Mesenchymal stem cell (in vitro differentiated cells and primary cell): ENCODE results near the gene CAMTA1.
A peak's percentile ranks its signal among the peaks of the same experiment; 100 is the strongest.

ENCODE experiments used
- DNase-seq: peaks from one replicate; pipeline ENCODE4 v3.0.0-alpha.2; 2013
- H2AFZ ChIP-seq: one replicate; pipeline ENCODE4 v1.6.1; 2013; ENCODE audit warnings: low read depth, mild to moderate bottlenecking, control low read depth, inconsistent platforms, low read length, moderate library complexity
- H2AK5ac ChIP-seq: 2 replicates; pipeline ENCODE4 v1.6.1; 2013; ENCODE audit warnings: low read length, moderate library complexity, mild to moderate bottlenecking, inconsistent platforms; ENCODE audit not compliant: severe bottlenecking
- H2BK120ac ChIP-seq: one replicate; pipeline ENCODE4 v1.6.1; 2013; ENCODE audit warnings: low read depth, mild to moderate bottlenecking, inconsistent platforms, low read length, moderate library complexity
- H2BK12ac ChIP-seq, 2 experiments: one replicate each; pipeline ENCODE4 v1.6.1; 2013; ENCODE audit warnings: inconsistent platforms in 2 of 2, low read length in 2 of 2, mild to moderate bottlenecking in 2 of 2, moderate library complexity in 2 of 2, control low read depth in 1 of 2
- H2BK15ac ChIP-seq: one replicate; pipeline ENCODE4 v1.6.1; 2013; ENCODE audit warnings: mild to moderate bottlenecking, low read depth, inconsistent platforms; ENCODE audit not compliant: poor library complexity, severe bottlenecking
- H2BK5ac ChIP-seq: 2 replicates; pipeline ENCODE4 v1.6.1; 2013; ENCODE audit warnings: low read depth, mild to moderate bottlenecking, low read length, control low read depth, inconsistent platforms; ENCODE audit not compliant: poor library complexity, severe bottlenecking
- H3K14ac ChIP-seq, 2 experiments: one replicate each; pipeline ENCODE4 v1.6.1; 2013; ENCODE audit warnings: inconsistent platforms in 2 of 2, low read length in 2 of 2, control low read depth in 1 of 2, mild to moderate bottlenecking in 1 of 2, moderate library complexity in 1 of 2
- H3K18ac ChIP-seq, 2 experiments: one replicate each; pipeline ENCODE4 v1.6.1; 2013; ENCODE audit warnings: inconsistent platforms in 2 of 2, low read length in 2 of 2, control low read depth in 1 of 2, low read depth in 1 of 2, mild to moderate bottlenecking in 1 of 2
- H3K23ac ChIP-seq, 2 experiments: one replicate each; pipeline ENCODE4 v1.6.1; 2013; ENCODE audit warnings: inconsistent platforms in 2 of 2, low read length in 2 of 2, mild to moderate bottlenecking in 2 of 2, moderate library complexity in 2 of 2, control low read depth in 1 of 2
- H3K27ac ChIP-seq: 2 replicates; pipeline ENCODE4 v1.5.1; 2013; ENCODE audit warnings: mild to moderate bottlenecking, moderate library complexity, low read length, control low read depth, inconsistent platforms; ENCODE audit not compliant: poor library complexity, severe bottlenecking
- H3K27me3 ChIP-seq, 2 experiments: 2 replicates each; pipeline versions ENCODE4 v1.6.1 to v1.7.0; 2013; ENCODE audit warnings: low read length in 2 of 2, mild to moderate bottlenecking in 2 of 2, moderate library complexity in 2 of 2, control low read depth in 1 of 2, inconsistent platforms in 1 of 2; ENCODE audit not compliant: control insufficient read depth in 1 of 2, insufficient read depth in 1 of 2
- H3K36me3 ChIP-seq, 2 experiments: 2 replicates each; pipeline versions ENCODE4 v1.6.1 to v1.7.0; 2013; ENCODE audit warnings: low read length in 2 of 2, control low read depth in 1 of 2, inconsistent platforms in 1 of 2, low read depth in 1 of 2, mild to moderate bottlenecking in 1 of 2; ENCODE audit not compliant: insufficient read depth in 2 of 2, control insufficient read depth in 1 of 2
- H3K4ac ChIP-seq, 2 experiments: one replicate each; pipeline ENCODE4 v1.6.1; 2013; ENCODE audit warnings: inconsistent platforms in 2 of 2, low read length in 2 of 2, mild to moderate bottlenecking in 2 of 2, moderate library complexity in 2 of 2, control low read depth in 1 of 2, low read depth in 1 of 2
- H3K4me1 ChIP-seq: 2 replicates; pipeline ENCODE4 v1.6.1; 2013; ENCODE audit warnings: low read depth, low read length, control low read depth; ENCODE audit not compliant: control insufficient read depth, insufficient read depth
- H3K4me2 ChIP-seq: 2 replicates; pipeline ENCODE4 v1.6.1; 2013; ENCODE audit warnings: low read length, mild to moderate bottlenecking, inconsistent platforms; ENCODE audit not compliant: poor library complexity, severe bottlenecking
- H3K4me3 ChIP-seq, 2 experiments: 2 replicates each; pipeline versions ENCODE4 v1.5.1 to v1.7.0; 2013; ENCODE audit warnings: low read length in 2 of 2, mild to moderate bottlenecking in 2 of 2, control low read depth in 1 of 2, low read depth in 1 of 2; ENCODE audit not compliant: insufficient read depth in 1 of 2
- H3K79me1 ChIP-seq: replicated peaks from 2 replicates; pipeline ENCODE4 v1.6.1; 2013; ENCODE audit warnings: mild to moderate bottlenecking, control low read depth, low read length, inconsistent platforms; ENCODE audit not compliant: poor library complexity, severe bottlenecking
- H3K9ac ChIP-seq: 2 replicates; pipeline ENCODE4 v1.7.0; 2013; ENCODE audit warnings: mild to moderate bottlenecking, low read length, moderate library complexity
- H3K9me3 ChIP-seq: 2 replicates; pipeline ENCODE4 v1.7.0; 2013; ENCODE audit warnings: mild to moderate bottlenecking, low read length; ENCODE audit not compliant: control insufficient read depth
- H4K8ac ChIP-seq: one replicate; pipeline ENCODE4 v1.6.1; 2013; ENCODE audit warnings: inconsistent platforms, mild to moderate bottlenecking, low read length, moderate library complexity
- H4K91ac ChIP-seq: one replicate; pipeline ENCODE4 v1.6.1; 2013; ENCODE audit warnings: mild to moderate bottlenecking, low read length, inconsistent platforms
- WGBS: methylation state at CpG from one replicate; pipeline ENCODE4 v1.1.7; 2013; ENCODE audit warnings: mixed read lengths; 5-methylcytosine and 5-hydroxymethylcytosine counted together

CAMTA1 gene

DNA sequence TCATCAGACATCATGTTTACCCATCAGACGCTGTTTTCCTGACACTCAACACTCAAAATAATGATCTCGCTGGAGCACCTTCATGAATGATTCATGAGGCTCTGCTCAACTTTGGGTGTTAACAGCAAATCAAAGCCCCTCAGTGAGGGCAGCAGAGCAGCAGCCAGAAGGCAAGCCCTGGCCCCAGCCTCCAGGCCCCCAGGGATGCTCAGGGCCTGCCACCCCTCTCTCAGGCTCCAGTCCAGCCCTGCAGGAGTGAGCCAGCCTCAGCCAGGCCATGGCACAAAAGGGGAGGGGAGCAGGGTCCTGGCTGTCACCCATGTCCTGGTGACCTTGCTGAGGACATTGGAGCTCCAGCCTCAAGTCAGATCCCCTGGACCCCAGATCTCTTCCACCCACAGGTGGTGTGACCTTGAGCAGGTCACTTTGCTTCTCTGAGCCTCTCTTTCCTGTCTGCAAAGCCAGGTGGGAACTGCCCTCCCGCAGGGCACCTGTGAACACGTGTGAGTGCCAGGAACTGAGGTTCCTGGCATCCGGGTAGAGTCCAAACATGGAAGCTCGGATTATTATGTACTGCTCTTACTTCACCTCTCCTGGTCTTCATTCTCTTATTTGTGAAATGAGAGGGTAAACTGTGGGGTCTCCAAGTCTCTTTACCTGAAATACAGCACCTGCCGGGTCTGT, 824.2 kb downstream of the CAMTA1 start:
- H3K36me3 ChIP-seq = no peaks in the 10 kb centered on the region
- no peak overlapping the region for H3K4me2 ChIP-seq
- H3K27ac ChIP-seq = no peak overlapping the region
- WGBS = 60% methylated on average over 5 of the region's 7 CpGs
- H2BK15ac ChIP-seq = no peak overlapping the region
- H3K9me3 ChIP-seq = no peaks in the 10 kb centered on the region
- H2BK5ac ChIP-seq = no peak overlapping the region
- H3K4me3 ChIP-seq = no peak overlapping the region
- H2BK12ac ChIP-seq = peak overlapping the region in 1 of 2 experiments; percentile 75
- no peak overlapping the region for H3K9ac ChIP-seq
- H3K23ac ChIP-seq = no peak overlapping the region
- H2BK120ac ChIP-seq = no peak overlapping the region
- H4K91ac ChIP-seq = peak overlapping the region; percentile 3
- no peak for DNase-seq
- H3K4me1 ChIP-seq = peaks cover 5% of the 10 kb centered on the region
- no peak overlapping the region for H2AK5ac ChIP-seq
- H3K4ac ChIP-seq = no peak overlapping the region
- peaks cover 0 to 7% of the 10 kb centered on the region in 2 experiments for H3K27me3 ChIP-seq
- no peak overlapping the region for H2AFZ ChIP-seq
- no peak overlapping the region for H4K8ac ChIP-seq
- H3K14ac ChIP-seq = peak overlapping the region in 1 of 2 experiments; percentile 57
- H3K18ac ChIP-seq = peak overlapping the region in 1 of 2 experiments; percentile 57
- H3K79me1 ChIP-seq = no peaks in the 10 kb centered on the region

DNA sequence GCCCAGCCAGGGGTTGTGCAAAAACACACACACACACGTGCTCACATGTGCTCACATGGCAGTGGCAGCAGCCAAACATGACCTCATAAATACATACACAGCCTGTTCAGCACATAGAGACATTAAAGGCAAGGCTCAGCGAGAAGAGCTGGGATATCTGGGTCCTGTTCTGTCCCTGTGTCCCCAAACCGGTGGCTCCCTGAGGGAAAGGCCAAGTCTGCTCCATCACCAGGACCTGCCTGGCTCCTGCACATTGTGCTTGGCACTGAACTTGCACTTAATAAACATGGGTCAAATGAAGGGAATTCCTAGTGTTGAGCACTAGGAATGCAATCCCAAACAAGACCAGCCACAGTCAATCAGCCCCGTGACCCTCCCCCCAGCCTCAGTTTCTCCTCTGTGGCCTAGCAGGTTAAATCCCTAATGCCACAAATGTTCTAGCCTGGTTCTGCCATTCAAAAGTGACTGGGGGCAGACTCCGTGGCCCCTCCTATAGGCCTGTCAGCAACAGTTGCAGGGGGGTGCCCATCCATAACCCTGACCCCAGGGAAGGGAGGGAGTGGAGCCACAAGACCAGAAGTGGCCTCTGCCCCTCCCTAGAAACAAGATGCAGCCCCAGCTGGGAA, 825.0 kb downstream of the CAMTA1 start:
- 88% methylated on average over 5 of the region's 5 CpGs for WGBS

DNA sequence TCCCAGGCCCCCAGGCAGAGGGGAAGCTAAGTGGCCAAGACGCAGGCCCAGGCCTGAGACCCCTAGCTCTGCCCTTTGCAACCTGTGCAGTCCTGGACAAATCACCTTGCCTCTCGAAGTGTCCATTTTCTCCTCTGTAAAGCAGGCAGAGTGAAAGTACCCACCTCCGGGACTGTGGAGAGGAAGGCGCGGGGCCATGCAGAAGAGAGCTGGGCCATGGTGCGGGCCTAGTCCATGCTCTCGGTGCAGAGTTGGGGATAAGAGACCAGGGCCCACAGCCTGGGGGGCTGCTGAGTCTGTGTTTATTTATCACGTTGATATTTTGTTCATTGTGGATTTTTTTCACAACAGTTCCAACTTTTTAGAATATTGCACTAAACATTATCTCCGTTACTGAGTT, 825.7 kb downstream of the CAMTA1 start:
- 87% methylated on average over 7 of the region's 9 CpGs for WGBS

More for the DNA sequence above, 825.0 kb downstream of the CAMTA1 start:
- Histone ChIP-seq H3K14ac (no peak overlapping the region), H3K4me1 (peaks cover 5% of the 10 kb centered on the region), H2AFZ (no peak overlapping the region), H3K36me3 (no peaks in the 10 kb centered on the region), H2BK5ac (no peak overlapping the region), H3K4ac (no peak overlapping the region), H3K4me3 (no peak overlapping the region), H4K91ac (peak overlapping the region; percentile 55), H2BK120ac (no peak overlapping the region), H3K9me3 (no peaks in the 10 kb centered on the region), H4K8ac (no peak overlapping the region), H3K18ac (no peak overlapping the region), H3K79me1 (no peaks in the 10 kb centered on the region), H3K27me3 (peaks cover 0 to 10% of the 10 kb centered on the region in 2 experiments), H2BK12ac (peak overlapping the region in 1 of 2 experiments; percentile 28), H3K23ac (no peak overlapping the region), H3K9ac (no peak overlapping the region), H2AK5ac (no peak overlapping the region), H2BK15ac (no peak overlapping the region), H3K4me2 (no peak overlapping the region), H3K27ac (no peak overlapping the region)
- no peak for DNase-seq

DNA sequence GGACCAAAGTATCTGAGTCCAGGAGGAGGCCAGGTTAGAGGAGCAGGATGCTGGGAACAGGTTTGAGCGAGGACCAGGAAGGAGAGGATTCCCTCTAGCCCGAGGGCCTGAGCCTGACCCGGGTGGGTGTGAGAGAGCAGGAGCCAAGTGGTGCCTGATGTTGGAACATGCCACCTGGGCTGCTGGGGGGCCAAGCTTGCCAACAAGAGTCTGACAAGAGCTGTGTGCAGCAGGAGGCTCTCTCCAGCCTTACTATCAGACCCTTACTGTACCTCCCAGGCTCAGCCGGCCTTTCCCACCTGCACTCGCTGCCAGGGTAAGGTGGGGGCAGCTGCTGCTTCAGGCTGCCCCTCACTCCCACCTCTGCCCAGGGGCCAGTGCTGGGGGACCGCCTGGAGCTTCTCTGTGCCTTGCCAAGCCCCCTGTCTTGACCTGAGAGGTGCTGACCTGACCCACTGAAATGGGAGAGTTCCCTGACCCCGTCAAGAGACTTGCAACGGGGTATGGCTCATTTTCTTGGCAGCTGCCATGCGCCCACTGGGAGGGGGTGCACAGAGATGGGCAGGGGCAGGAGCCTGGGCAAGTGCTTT, 826.3 kb downstream of the CAMTA1 start:
- no peak overlapping the region for H3K4me3 ChIP-seq
- no peak overlapping the region for H3K27ac ChIP-seq
- no peaks in the 10 kb centered on the region for H3K79me1 ChIP-seq
- H3K27me3 ChIP-seq = peaks cover 0 to 13% of the 10 kb centered on the region in 2 experiments
- H3K4ac ChIP-seq = no peak overlapping the region
- 86% methylated on average over 9 of the region's 9 CpGs for WGBS
- no peak overlapping the region for H2BK12ac ChIP-seq
- H4K91ac ChIP-seq = no peak overlapping the region
- no peak overlapping the region for H2BK5ac ChIP-seq
- H2BK120ac ChIP-seq = no peak overlapping the region
- H3K9ac ChIP-seq = no peak overlapping the region
- H4K8ac ChIP-seq = no peak overlapping the region
- H2AK5ac ChIP-seq = no peak overlapping the region
- H3K18ac ChIP-seq = no peak overlapping the region
- H3K36me3 ChIP-seq = no peaks in the 10 kb centered on the region
- H3K14ac ChIP-seq = peak overlapping the region in 1 of 2 experiments; percentile 26
- no peak overlapping the region for H3K4me2 ChIP-seq
- H2AFZ ChIP-seq = no peak overlapping the region
- peaks cover 5% of the 10 kb centered on the region for H3K4me1 ChIP-seq
- H2BK15ac ChIP-seq = no peak overlapping the region
- DNase-seq = no peak
- no peak overlapping the region for H3K23ac ChIP-seq
- H3K9me3 ChIP-seq = no peaks in the 10 kb centered on the region

More for the DNA sequence above, 825.7 kb downstream of the CAMTA1 start:
- no peaks in the 10 kb centered on the region for H3K9me3 ChIP-seq
- no peak overlapping the region for H3K9ac ChIP-seq
- peaks cover 5% of the 10 kb centered on the region for H3K4me1 ChIP-seq
- no peak overlapping the region for H4K91ac ChIP-seq
- H2BK120ac ChIP-seq = no peak overlapping the region
- H3K18ac ChIP-seq = no peak overlapping the region
- H3K4me3 ChIP-seq = no peak overlapping the region
- no peak overlapping the region for H4K8ac ChIP-seq
- no peak overlapping the region for H2BK12ac ChIP-seq
- DNase-seq = no peak
- H3K4ac ChIP-seq = no peak overlapping the region
- no peak overlapping the region for H3K23ac ChIP-seq
- H2BK5ac ChIP-seq = no peak overlapping the region
- H2BK15ac ChIP-seq = no peak overlapping the region
- no peaks in the 10 kb centered on the region for H3K36me3 ChIP-seq
- no peaks in the 10 kb centered on the region for H3K79me1 ChIP-seq
- H3K27ac ChIP-seq = no peak overlapping the region
- H3K27me3 ChIP-seq = peaks cover 0 to 13% of the 10 kb centered on the region in 2 experiments
- H2AK5ac ChIP-seq = no peak overlapping the region
- H3K4me2 ChIP-seq = no peak overlapping the region
- H2AFZ ChIP-seq = no peak overlapping the region
- no peak overlapping the region for H3K14ac ChIP-seq
